ENCODE results near the gene BLACAT1.

The BLACAT1 gene

DNA sequence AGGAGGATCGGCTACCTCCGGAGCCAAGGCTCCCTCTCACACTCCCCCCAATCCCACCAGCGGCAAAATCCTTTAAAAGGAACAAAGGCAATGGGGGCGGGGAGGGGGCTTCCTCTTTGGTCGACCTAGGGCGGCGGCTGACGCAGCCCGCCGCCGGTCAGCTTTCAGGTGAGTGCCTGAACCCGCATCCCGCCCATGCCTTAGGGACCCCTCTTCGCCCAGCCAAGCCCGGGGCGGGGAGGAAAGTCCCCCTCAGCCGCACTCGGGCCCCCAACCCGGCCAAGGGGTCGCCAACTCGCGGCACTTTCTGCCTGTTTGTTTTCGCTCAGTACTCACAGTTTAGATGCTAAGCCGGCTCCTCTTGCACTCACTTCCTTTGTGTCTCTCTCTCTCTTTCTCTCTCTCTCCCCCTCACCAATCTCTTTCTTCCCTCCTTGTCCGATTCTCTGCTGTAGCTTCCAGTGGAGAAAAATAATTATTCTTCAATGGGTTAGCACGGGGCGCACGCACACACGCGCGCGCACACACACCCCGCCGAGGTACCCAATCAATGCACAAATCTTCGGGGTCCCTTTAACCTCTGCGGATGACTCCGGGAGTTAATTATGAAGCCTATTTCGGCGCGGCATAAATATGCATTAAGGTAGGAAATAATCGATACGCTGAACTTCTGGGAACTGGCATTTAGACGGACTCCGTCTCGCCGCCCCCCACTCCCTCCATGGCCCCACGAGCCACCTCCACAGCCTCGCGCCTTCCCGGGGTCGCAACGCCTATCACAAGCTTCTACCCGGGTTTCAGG is at the start of gene BLACAT1:
Gene BLACAT1 (minus strand): TSS at position 465 of the 802 bp plus-strand sequence.
- peak; percentile 68 for DNase-seq

DNA sequence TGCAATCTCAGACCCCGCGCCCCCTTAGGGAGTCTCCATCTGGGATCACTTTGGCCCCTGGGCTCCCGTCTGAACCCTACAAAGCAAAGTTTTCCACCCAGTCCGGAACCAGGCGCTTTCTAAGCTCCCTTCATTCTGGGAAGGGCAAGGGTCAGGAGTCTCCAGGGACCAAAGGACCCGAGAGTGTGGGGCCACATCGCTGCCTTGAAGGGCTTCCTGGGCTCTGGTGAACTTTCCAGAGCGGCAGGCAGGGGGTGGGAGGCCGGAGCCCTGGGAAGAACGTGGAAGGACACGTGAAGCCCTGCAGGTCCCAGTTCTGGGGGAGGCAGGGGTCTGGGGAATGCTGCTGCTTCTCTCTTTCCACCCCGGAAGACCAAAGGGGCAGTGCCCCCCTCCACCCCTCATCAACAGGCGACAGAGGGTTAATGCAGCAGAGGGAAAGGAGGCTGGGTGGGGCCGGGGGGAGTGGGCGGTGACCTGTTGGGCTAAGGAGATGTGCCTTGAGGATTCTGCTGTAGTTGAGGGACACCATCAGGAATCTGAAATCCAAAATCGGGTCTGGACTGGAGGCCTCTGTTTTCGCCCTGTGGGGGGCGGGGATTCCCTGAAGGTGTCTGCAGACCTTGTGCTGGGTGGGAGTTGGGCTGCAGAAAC is 49.4 kb upstream of the BLACAT1 start:
- no peak for DNase-seq

DNA sequence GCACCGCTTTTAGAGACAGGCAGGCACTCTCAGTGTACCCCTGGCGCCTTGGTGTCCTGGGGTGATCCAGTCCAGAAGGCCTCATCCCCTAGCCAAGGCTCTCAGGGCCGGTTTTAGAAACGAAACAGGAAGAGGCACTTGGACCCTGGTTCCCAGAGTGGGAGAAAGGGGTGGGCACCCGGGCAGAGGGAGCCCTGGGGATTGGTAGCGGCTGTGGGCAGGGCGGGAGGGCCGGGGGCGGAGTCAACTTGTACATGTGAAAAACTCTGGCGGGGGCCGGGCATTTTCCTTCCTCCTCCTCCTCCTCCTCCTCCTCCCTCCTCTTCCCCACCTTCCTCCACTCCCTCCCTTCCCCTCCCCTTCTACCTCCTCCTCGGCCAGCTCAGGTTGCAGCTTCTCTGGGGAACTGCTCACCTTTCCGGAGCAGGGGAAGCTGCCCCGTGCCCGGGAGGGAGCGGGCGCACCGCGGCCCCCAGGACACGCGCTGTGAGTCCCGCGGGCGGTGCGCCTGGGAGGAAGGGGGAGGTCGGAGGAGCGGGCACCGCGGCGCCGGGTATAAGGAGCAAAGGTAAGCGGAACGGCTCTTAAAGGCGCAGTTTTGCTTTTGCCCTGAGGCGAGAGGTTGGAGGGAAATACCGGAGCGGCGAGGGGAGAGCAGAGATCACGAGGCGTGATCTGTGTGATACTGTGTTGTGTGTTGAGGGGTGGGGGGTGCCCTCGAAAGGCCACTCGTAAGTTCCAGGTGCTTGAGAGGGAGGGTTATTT is 48.6 kb upstream of the BLACAT1 start, which contains the start of gene CDK18:
Gene CDK18 (plus strand): TSS at position 359 of the 765 bp plus-strand sequence. CDS start 18,499 bp downstream, outside the sequence.
- peak; percentile 78 for DNase-seq

DNA sequence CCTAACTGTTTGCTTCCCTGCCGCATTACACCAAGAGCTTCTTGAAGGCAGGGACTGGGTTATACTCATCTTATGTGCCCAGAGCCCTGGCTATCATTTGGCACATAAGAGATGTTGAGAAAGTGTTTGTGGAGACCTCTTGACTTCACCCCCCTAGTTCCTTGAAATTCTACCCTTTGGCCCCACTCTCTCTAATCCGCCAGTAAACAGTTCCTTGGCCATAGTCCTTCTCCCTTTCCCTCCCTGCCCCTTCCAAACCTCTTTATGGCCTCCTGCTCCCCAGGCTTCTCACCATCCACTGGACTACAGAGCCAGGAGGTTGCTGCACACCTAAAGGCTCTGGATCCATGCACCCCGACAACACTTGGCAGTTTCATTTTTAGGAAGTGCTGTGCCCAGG is 47.1 kb upstream of the BLACAT1 start:
- DNase-seq = no peak

DNA sequence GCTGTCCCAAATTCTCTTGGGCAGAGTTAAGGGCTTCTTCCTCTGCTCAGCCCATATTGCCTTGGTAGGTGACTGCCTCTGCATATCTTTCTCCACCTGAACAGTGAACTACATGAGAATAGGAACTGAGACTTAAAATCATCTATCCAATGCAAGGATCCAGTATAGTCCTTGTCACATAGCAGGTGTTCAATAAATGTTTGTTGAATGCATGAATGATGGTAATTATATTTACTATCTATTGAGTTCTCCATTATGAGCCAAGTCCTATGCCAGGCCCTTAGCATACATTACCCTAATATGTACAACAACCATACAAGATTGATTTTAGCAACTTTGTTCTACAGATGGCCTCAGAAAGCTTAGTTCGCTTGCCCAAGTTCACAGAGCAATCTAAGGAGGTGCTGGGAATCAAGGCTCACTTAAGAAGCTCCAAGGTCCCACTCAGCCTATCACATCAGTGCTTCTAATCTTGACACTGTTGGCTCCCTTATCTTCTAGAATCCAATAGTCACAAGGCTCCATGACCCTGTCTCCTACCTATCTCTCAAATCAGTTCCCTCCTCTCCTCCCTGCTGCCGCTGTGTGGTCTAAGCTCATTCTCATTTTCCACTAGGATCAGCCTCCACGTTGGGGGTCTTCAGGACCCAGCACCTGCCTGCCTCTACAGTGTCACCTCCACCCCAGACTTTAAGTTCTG is 46.4 kb upstream of the BLACAT1 start:
- no peak for DNase-seq

DNA sequence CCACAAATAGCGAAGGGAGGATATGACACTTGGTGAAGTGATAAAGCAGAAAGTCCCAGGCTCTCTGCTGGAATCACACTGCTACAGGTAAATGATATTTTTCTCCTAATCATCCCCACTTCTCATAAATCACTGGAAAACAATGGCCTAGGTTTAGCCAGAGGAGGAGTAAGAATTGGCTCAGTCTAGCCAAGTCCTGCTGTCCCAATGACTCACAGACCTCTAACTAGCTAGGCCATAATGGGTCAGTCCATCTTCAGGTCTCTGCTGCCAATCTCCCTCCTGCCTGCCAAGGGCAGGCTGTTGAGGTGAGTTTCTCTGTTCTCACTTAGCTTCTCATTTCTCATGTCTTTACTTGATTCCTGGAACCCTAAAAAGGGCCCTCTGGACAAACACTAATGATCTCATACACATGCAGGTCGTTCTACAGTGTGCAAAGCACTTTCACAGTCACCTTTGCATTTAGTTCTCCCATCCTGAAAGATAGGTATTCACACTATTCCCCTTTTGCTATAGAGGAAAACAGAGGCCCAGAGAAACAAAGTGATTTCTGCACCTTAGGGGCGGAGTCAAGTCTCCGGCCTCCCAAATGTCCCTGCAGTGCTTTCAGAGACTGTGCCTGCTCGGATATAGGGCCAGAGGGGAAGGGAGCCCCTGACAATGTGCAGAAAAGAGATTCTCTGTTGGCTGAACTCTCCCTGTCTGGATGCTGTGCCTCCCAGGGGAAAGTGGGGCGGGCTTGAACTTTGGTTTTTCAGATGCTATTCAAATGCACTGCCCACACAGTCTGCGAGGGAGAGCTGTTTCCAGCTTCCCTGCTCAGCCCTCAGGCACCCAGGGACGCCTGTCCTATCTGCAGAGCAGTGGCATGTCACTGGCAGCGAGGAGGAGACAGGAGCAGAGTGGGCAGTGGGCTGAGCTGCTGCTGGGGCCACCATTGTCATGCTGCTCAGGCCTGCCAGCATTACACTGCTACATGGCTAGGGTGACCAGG is 44.7 kb upstream of the BLACAT1 start:
- DNase-seq = no peak

DNA sequence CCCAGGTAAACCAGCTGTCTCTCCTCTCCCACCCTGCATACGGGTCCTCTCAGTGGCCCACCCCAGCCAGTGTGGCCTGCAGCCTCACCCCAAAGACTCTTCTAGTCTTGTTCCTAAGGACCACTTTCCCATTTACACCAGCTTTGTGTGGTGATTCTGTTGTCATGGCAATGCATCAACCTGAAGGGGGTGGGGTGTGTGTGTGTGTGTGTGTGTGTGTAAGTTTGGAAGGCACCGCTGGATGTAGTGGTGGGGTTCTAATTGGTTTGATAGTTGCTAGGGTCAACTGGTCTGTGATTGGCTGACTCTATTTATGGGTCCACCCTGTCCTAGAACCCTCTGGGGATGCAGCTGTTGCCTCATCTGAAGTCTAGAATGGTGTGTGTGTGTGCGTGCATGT is 43.9 kb upstream of the BLACAT1 start:
- no peak for DNase-seq

DNA sequence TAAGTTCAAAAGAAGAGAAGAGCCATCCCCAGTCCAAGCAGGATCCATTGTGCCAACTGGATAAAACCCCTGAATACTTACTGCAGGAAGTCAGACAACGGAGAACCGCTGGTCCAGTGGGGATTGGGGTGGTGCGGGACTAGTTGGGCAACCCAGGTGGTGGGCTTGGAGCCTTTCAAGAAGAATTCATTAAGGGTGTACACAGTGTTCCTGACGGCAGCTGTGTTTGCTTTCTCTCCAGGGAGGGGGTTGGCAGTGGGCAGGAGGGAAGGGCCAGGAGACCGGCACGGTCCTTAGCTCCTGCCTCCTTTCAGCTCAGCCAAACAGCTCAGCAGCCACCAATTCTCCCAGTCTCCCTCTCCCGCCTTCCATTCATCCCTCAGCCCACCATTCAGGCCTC is 41.5 kb upstream of the BLACAT1 start:
- DNase-seq = no peak

DNA sequence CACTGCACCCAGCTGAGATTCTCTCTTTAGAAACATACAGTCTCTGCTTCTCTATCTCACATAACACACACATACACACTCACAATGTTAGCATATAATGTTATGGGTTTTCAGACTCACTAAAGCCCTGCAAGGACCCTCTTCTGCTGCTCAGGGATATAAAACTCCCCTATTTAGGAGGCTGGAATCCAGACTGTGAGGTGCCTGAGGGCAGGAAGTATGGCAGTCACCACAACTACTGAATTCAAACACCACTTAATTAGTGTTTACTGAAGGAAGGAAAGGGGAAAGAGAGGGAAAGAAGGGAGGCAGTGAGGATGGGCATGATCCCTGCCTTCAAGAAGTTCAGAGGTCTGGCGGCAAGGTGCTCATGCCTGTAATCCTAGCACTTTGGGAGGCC is 40.8 kb upstream of the BLACAT1 start:
- no peak for DNase-seq

DNA sequence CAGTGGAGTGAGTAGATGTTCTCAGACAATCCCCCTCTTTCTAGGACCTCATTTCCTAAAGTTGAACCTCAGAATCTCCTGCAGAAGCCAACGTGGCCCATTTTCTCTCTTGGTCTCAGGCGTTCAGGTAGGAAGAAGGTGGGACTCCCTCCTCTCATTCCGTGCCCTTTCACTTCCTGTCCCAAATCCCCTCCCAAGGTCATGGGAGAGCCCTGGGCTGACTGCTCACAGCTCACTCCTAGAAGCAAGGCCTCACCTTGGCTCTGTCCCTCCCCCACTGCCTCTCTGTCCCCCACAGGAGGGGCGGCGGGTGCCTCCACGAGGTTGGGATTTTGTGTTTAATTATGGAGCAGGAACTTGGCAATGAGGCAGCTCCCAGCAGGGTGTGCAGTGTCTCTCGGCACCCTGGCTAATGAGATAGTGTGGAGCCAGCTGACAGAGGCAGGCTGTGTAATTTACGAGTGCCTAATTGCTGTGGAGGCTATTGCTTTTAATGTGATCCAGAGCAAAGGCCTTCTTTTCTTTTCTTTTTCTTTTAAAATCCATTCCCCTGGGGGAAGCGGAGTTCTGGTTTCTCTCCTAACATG is 39.5 kb upstream of the BLACAT1 start:
- peak; percentile 79 for DNase-seq

DNA sequence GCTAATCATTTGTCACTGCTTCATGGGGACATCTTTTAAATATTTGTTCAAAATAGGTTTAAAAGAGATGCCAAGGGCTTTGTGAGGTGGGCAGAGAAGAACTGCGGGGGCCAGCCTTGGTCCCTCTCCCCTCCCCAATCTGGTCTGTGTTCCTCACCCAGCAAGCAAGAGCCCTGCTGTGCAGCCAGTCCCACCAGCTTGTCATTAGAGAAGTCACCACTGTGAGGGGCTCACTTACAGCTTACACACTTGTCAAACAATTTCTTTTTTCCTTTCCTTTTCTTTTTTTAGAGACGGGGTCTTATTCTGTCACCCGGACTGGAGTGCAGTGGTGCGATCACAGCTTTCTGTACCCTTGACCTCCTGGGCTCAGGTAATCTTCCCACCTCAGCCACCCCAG is 38.3 kb upstream of the BLACAT1 start:
- no peak for DNase-seq

DNA sequence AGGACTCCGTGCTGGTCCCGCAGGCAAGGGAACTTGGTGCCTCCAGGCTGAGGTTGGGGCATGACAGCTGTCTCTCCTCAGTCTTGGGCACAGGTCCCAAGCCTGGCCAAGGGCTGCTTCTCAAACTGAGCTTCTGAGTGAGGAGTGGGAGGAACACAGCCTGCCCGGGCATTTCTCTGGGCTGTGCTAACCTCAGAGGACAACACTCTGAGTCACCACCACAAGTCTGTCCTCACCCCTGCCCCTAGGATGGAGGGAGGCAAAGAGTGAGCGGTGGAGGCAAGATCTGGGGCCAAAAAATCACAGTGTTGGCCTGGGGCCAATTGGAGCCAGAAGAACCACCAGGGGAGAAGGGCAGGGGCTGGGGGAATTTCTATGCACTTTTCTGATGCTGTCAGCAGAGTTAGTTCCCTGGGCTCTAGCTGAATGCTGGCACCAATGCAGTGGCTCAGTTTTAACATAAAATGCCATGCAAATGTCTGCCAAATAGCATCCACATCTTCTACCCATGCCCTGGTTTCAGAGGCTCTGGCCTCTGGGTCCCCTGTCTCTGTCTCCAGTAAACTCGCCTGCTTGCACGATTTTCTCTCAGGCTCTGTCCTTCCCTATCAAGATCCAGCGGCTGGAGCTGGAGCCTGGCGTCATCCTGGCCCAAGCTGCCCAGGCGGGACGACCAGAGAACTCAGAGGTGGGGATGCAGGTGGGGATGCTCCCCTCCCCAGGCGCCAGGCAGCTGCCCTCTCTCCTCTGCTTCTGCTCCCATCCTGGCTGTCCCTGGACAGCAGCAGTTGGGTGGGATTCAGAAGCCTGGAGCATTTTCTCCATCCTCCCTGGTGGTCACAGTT is 37.6 kb upstream of the BLACAT1 start:
- DNase-seq = no peak

DNA sequence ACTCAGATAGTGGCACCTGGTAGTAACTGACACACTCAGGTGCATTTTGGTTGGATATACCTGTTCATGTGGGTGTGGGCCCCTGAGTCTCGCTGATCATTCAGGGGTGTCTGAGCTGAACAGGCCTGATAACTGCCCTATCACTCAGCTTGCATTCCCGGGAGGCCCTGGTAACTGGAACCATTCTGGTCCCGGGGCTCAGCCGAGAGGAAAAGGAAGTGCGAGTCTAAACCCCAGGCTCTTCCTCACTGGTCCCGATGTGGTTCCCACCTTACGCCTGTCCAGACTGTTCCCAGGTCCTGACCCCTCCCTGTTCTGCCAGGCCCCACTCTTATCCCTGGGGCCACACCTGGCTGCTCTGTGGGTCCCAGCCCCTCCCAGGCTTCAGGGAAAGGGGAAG is 36.9 kb upstream of the BLACAT1 start:
- DNase-seq = no peak

DNA sequence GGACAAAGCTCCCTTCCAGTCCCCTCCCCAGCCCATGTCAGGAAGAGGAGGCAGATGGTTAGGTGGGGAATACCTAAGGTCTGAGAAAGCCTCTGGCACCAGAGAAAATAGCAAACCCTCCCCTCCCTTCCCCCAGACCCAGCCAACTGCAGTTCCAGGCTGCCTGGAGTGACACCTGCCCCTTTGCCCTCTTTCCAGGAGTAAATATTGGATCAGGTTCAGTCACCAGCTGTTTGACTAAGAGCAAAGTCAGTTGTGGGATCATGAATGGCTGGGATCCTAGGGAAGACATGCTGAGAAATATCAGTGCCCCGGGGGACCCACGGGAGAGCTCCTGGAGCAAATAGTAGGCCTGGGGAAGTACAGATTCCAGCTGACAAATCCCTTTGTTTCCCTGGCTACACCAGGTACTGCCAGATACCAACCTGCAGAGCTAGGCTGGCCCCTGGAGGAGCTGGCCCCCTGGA is 36.4 kb upstream of the BLACAT1 start:
- DNase-seq = peak; percentile 13

DNA sequence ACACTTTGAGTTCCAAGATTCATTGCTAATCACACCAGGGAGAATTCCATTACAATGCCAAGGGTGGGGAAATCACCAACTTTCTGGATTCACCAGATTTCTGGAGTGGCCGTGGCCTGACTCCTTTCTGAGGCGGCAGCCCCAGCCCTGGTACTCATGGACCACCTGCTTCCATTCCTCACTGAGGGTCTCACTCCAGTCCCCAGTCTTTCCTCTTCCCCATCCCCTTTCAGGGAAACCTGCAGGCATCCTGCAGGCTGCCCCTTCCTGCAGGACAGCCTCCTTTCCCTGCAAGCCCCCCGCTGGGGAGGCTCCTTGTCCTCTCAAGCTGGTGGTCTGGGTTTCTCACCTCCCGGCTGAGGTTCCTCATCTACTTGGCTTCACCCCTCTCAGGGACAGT is 35.9 kb upstream of the BLACAT1 start:
- DNase-seq = no peak

DNA sequence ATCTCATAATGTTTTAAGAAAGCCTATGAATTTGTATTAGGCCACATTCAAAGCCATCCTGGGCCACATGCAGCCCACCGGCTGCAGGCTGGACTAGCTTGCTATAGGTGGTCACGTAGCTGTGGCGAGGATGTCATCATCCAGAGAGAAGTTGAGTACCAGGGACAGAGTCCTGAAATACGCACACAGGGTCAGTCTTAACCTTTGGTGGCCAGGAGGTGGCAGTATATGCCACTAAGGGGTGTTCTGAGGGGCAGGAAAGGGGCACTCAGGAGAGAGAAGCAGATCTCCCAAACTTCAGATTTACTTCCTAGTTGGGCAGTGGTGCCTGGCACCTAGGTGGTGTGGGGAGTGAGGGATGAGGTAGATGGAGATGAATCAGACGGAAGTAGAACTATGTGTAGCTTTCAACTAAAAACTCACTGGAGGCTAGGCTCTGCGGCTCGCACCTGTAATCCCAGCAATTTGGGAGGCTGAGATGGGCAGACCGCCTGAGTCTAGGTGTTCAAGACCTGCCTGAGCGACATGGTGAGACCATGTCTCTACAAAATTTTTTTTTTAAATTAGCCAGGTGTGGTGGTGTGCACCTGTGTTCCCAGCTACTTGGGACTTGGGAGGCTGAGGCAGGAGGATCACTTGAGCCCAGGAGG is 32.4 kb upstream of the BLACAT1 start:
- peak; percentile 84 for DNase-seq

DNA sequence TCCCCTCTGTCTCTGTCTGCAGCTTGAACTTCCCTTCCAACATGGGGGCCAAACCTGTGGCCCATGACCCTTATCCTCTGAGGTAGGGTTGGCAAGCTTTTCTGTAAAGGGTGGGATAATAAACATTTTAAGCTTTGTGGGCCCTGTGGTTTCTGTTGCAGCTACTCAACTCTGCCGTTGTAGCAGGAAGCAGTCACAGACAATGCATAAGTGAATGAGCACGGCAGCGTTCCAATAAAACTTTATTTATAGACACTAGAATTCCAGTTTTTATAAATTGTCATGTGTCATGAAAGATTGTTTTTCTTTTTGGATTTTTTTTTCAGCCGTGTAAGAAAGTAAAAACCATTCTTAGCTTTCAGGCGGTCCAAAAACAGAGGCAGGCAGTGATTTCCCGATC is 30.4 kb upstream of the BLACAT1 start:
- DNase-seq = no peak

DNA sequence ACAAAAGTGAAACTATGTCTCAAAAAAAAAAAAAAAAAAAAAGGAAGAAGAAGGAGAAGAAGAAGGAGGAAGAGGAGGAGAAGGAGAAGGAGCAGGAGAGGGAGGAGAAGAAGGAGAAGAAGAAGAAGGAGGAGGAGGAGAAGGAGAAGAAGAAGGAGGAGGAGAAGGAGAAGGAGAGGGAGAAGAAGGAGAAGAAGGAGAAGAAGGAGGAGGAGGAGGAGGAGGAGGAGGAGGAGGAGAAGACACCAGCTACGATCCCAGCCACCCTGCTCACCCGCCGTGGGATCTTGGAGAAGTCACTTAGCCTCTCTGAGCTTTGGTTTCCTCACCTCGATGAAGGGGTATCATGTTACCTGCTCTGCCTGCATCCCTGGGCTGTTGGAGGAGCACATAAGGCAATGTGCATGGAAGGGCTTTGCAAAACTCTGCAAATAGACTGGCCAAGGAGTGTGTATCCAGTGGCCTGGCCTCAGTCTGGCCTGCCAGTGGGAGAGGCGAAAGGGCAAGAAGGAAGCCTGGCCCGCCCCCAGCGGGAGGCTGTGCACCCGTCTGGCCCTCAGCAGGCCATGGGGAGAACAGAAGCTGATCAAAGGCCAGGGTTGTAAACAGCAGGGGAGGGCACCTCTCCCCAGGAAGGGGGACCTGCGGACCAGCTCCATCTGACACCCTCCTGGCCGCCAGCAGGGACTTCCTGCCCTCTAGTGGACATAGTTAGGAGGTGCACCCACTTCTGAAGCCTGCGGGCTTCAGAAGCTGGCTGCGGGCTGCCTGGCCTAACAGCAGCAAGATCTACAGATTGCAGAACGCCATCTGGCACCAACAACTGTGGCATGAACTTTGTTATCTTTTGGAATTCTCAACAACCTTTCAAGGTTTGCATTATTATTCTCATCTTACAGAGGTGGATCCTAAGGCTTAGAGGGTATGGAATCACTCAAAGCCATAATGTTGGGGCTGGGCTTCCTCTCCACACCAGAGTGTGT is 29.4 kb upstream of the BLACAT1 start:
- peak; percentile 90 for DNase-seq

Data from eye (tissue), 1 donor.